B cell (primary cell): ENCODE data around the gene ATP6V1D. TPM values are rescaled to one million over a fixed set of nuclear protein-coding genes. Genes with fewer than 3 reads are reported as not detected.

ENCODE experiments used
- ATAC-seq: fragments of 200-7000 bp; cut with Tn5 transposase; one replicate; pipeline ENCODE4 v1.10.0; 2021; ENCODE audit warnings: low read depth, mild to moderate bottlenecking, moderate number of reproducible peaks, moderate library complexity
- CTCF ChIA-PET: fragments of 350-600 bp; sonication (Branson Sonifier 250); formaldehyde crosslinking; loops from one replicate; lab custom pipeline; 2021; ENCODE audit warnings: antibody characterized with exemption, inconsistent platforms; lab: Charles Lee
- POLR2A ChIA-PET: fragments of 350-600 bp; sonication (Branson Sonifier 250); formaldehyde crosslinking; loops from one replicate; lab custom pipeline; 2021; ENCODE audit warnings: antibody characterized with exemption; lab: Charles Lee
- DNase-seq: peaks from one replicate; pipeline ENCODE4 v3.0.0; 2013
- H2AFZ ChIP-seq: 2 replicates; pipeline ENCODE4 v1.6.1; 2012; ENCODE audit warnings: mild to moderate bottlenecking, low read depth, low read length; ENCODE audit not compliant: insufficient read depth, poor library complexity, severe bottlenecking
- H3K27ac ChIP-seq, 2 donors: 1 replicate in 1 of 2; 2 replicates in 1 of 2; pipeline ENCODE4 v1.5.1; 2012 to 2013; ENCODE audit warnings: low read length in 2 of 2, mild to moderate bottlenecking in 2 of 2, moderate library complexity in 1 of 2
- H3K27me3 ChIP-seq, 4 experiments: fragments of 200-600 bp in 1 of 4; sonication (generic) in 1 of 4; replicated peaks in 1 of 4; 1 replicate in 2 of 4; 2 replicates in 2 of 4; pipeline versions ENCODE4 v1.6.1 to v1.7.0; 2013 to 2016; ENCODE audit warnings: low read length in 3 of 4, mild to moderate bottlenecking in 2 of 4, mixed read lengths in 1 of 4, moderate library complexity in 1 of 4; ENCODE audit not compliant: insufficient read depth in 4 of 4, control insufficient read depth in 3 of 4; ENCODE audit errors: control extremely low read depth in 1 of 4
- H3K36me3 ChIP-seq, 2 experiments: replicated peaks in 1 of 2; 1 replicate in 1 of 2; 2 replicates in 1 of 2; pipeline versions ENCODE4 v1.6.1 to v1.7.1; 2013; ENCODE audit warnings: low read length in 1 of 2; ENCODE audit not compliant: insufficient read depth in 2 of 2, control insufficient read depth in 1 of 2; ENCODE audit errors: control extremely low read depth in 1 of 2, extremely low read depth in 1 of 2
- H3K4me1 ChIP-seq, 2 donors: fragments of 200-600 bp in 1 of 2; sonication (generic) in 1 of 2; 1 replicate in 1 of 2; 2 replicates in 1 of 2; pipeline versions ENCODE4 v1.5.1 to v1.6.1; 2013 to 2017; ENCODE audit warnings: low read length in 2 of 2; ENCODE audit not compliant: control insufficient read depth in 2 of 2, insufficient read depth in 2 of 2
- H3K4me2 ChIP-seq: replicated peaks from 2 replicates; pipeline ENCODE3; 2012; ENCODE audit warnings: mild to moderate bottlenecking, low read depth, low read length; ENCODE audit not compliant: poor library complexity, severe bottlenecking
- H3K4me3 ChIP-seq, 5 experiments: fragments of 200-600 bp in 1 of 5; sonication (generic) in 1 of 5; 1 replicate in 3 of 5; 2 replicates in 2 of 5; pipeline versions ENCODE4 v1.5.1 to v1.7.0; 2011 to 2016; ENCODE audit warnings: low read length in 4 of 5, mild to moderate bottlenecking in 4 of 5, low read depth in 2 of 5, control low read depth in 1 of 5, moderate library complexity in 1 of 5; ENCODE audit not compliant: insufficient read depth in 1 of 5; ENCODE audit errors: control extremely low read depth in 1 of 5, extremely low read depth in 1 of 5
- H3K79me2 ChIP-seq: fragments of 200-600 bp; sonication (generic); one replicate; pipeline ENCODE4 v1.6.0; 2016; ENCODE audit warnings: low read length; ENCODE audit not compliant: control insufficient read depth, insufficient read depth
- H3K9ac ChIP-seq: fragments of 200-600 bp; sonication (generic); 2 replicates; pipeline ENCODE4 v1.6.1; 2017; ENCODE audit warnings: mild to moderate bottlenecking, low read length, moderate library complexity
- H3K9me3 ChIP-seq, 3 donors: one replicate each; pipeline versions ENCODE4 v1.6.1 to v1.7.1; 2013; ENCODE audit warnings: low read length in 2 of 3; ENCODE audit not compliant: control insufficient read depth in 2 of 3, insufficient read depth in 1 of 3; ENCODE audit errors: control extremely low read depth in 1 of 3
- H4K20me1 ChIP-seq: 2 replicates; pipeline ENCODE4 v1.6.0; 2012; ENCODE audit warnings: mild to moderate bottlenecking, low read length; ENCODE audit not compliant: insufficient read depth, control insufficient read depth, poor library complexity, severe bottlenecking
- H3K27ac Mint-ChIP-seq: one replicate; pipeline ENCODE4 v1.8.0; 2021; ENCODE audit warnings: mixed read lengths
- H3K27me3 Mint-ChIP-seq: one replicate; pipeline ENCODE4 v1.8.0; 2021; ENCODE audit warnings: mixed read lengths
- H3K4me1 Mint-ChIP-seq: one replicate; pipeline ENCODE4 v1.8.0; 2021; ENCODE audit warnings: mixed read lengths
- H3K4me3 Mint-ChIP-seq: one replicate; pipeline ENCODE4 v1.8.0; 2021; ENCODE audit warnings: mixed read lengths
- H3K9me3 Mint-ChIP-seq: one replicate; pipeline ENCODE4 v1.8.0; 2022; ENCODE audit warnings: mixed read lengths; ENCODE audit not compliant: insufficient read depth
- EZH2 ChIP-seq: IDR thresholded peaks from 2 replicates; pipeline ENCODE4 v1.6.1; 2012; ENCODE audit warnings: borderline replicate concordance, low read depth, mild to moderate bottlenecking, moderate library complexity, low read length; ENCODE audit not compliant: insufficient read depth, poor library complexity, severe bottlenecking
- WGBS: methylation state at CpG from one replicate; pipeline ENCODE4 v1.1.5; 2013; ENCODE audit warnings: missing lambda C conversion rate; ENCODE audit not compliant: insufficient coverage; 5-methylcytosine and 5-hydroxymethylcytosine counted together
- intact Hi-C: fragments of 100-400 bp; cut with micrococcal nuclease; formaldehyde crosslinking; loops from one replicate; pipeline ENCODE4 v1.10.0; 2022
- polyA plus RNA-seq: library from polyadenylated mRNA; depleted of rRNA; stranded (reverse); fragments of >200 nt; gene quantifications from 2 replicates; pipeline ENCODE4 v1.2.3, GENCODE V29; 2012
- total RNA-seq, 2 donors: library from RNA; stranded (reverse); fragments of 120-200 nt in 1 of 2; gene quantifications; 1 replicate in 1 of 2; 2 replicates in 1 of 2; pipeline versions ENCODE4 v1.2.3 to v1.2.4, GENCODE V29; 2013 to 2022

The ATP6V1D gene
- total and polyA plus RNA-seq, 2 donors (not counting 1 experiment from before 2014, with no cell fraction given), result 6.4 to 35.3 TPM

DNA sequence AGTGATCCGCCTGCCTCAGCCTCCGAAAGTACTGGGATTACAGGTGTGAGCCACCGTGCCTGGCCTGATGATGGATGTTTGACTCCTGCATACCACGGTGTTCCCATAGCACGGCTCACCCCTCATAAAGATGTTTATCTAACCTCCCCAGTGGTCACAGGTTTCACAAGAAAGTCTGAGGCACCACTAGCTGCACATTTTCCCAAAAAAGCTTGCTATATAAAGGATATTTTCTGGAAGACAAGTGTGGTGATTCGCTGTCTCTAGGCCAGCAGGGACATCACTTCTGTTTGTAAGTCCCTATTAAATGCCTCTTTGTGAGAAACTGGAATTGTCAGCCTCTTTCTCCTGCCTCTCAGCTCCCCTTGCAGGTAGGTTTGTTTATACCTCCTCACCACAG lies 34.1 kb upstream of the ATP6V1D start:
- intact Hi-C loops, result no loop called here
- Mint-ChIP-seq H3K27me3 (peaks cover 9% of the 10 kb centered on the region), H3K9me3 (no peaks in the 10 kb centered on the region), H3K4me1 (no peaks in the 10 kb centered on the region), H3K27ac (no peak overlapping the region), H3K4me3 (no peak overlapping the region)
- Histone ChIP-seq H2AFZ (no peak overlapping the region), H3K4me2 (no peak overlapping the region), H3K9me3 (no peaks in the 10 kb centered on the region), H3K79me2 (no peaks in the 10 kb centered on the region), H3K9ac (no peak overlapping the region), H3K36me3 (no peaks in the 10 kb centered on the region), H3K4me1 (no peaks in the 10 kb centered on the region), H3K27me3 (peaks cover 0 to 8% (median under 1%) of the 10 kb centered on the region in 4 experiments), H3K27ac (no peak overlapping the region), H3K4me3 (no peak overlapping the region), H4K20me1 (no peaks in the 10 kb centered on the region)
- POLR2A ChIA-PET, result no interaction called here
- DNase-seq (no peak), ATAC-seq (no peak)
- CTCF ChIA-PET, result no interaction called here
- no peak for TF ChIP-seq EZH2
- 78% methylated on average over 5 of the region's 6 CpGs for WGBS

DNA sequence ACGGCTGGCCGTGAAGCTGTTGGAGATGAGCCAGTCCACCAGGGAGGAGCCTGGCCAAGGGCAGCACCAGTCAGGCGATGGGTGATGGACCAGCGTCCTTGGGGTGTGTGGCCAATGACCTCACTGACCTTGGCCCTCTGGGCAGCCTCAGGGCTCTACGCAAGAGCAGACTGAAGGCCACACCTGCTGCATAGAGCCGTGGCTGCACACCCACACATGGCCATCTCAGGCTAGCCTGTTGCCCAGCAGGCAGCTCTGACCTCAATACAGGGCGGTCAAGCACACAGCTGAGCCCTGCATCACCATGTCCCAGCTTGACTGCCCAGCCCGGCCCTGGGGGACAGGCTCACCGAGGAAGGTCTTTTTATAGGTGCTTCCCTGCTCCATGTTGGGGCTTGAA lies 33.2 kb upstream of the ATP6V1D start:
- no peaks in the 10 kb centered on the region for H3K4me1 Mint-ChIP-seq
- no peak overlapping the region for H3K9ac ChIP-seq
- no peaks in the 10 kb centered on the region for H4K20me1 ChIP-seq
- no peak overlapping the region for H3K4me3 Mint-ChIP-seq
- no peak overlapping the region for H3K4me3 ChIP-seq
- H3K9me3 ChIP-seq, result no peaks in the 10 kb centered on the region
- no peaks in the 10 kb centered on the region for H3K36me3 ChIP-seq
- 87% methylated on average over 9 of the region's 9 CpGs for WGBS
- no peaks in the 10 kb centered on the region for H3K9me3 Mint-ChIP-seq
- H3K4me1 ChIP-seq, result no peaks in the 10 kb centered on the region
- H3K4me2 ChIP-seq, result no peak overlapping the region
- peaks cover 5% of the 10 kb centered on the region for H3K27me3 Mint-ChIP-seq
- ChIA-PET POLR2A (no interaction called here), CTCF (no interaction called here)
- no peak overlapping the region for H3K27ac Mint-ChIP-seq
- no peak for DNase-seq
- no peaks in the 10 kb centered on the region for H3K79me2 ChIP-seq
- peaks cover 0 to 3% (median 0%) of the 10 kb centered on the region in 4 experiments for H3K27me3 ChIP-seq
- no peak overlapping the region for H2AFZ ChIP-seq
- H3K27ac ChIP-seq, result no peak overlapping the region
- no peak for TF ChIP-seq EZH2
- no peak for ATAC-seq
- intact Hi-C loops, result no loop called here
